COLO668 (cell line): ENCODE measurements around the gene HOXB2.

Source experiments
- DNase-seq: peaks from one replicate; lab custom pipeline; 2025; ENCODE audit not compliant: unreplicated experiment; lab: John Stamatoyannopoulos, UW

The HOXB2 gene

GRCh38 chr17:48566717-48567116, 21.8 kb upstream of the HOXB2 start:
- DNase-seq = no peak

GRCh38 chr17:48565925-48566710, 21.2 kb upstream of the HOXB2 start:
- DNase-seq = no peak

DNA sequence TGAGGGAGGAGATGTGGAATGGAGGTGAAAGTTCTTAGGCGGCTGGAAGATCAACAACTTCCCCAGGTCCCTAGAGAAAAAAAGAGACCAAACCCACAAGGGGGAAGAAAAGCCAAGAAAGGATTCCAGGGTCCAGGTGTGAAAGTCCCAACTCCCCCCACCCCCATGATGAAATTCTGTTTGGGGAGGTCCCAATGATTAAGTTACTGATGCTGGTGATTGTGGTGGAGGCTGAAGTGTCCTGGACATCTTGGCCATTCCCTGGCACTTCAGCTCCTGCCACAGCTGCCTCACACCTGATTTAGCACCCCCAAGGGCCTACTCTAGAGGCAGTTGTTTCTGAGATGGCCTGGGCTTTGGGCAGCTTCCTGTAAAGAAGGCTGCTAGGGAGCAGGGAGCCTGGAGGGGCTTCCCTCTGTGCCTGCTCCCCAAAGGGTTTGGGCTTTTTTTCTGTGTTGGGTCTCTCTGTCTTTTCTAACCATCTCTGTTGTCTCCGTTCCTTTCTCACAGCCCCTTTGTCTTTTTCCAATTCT, 20.2 kb upstream of the HOXB2 start:
- DNase-seq = no peak

DNA sequence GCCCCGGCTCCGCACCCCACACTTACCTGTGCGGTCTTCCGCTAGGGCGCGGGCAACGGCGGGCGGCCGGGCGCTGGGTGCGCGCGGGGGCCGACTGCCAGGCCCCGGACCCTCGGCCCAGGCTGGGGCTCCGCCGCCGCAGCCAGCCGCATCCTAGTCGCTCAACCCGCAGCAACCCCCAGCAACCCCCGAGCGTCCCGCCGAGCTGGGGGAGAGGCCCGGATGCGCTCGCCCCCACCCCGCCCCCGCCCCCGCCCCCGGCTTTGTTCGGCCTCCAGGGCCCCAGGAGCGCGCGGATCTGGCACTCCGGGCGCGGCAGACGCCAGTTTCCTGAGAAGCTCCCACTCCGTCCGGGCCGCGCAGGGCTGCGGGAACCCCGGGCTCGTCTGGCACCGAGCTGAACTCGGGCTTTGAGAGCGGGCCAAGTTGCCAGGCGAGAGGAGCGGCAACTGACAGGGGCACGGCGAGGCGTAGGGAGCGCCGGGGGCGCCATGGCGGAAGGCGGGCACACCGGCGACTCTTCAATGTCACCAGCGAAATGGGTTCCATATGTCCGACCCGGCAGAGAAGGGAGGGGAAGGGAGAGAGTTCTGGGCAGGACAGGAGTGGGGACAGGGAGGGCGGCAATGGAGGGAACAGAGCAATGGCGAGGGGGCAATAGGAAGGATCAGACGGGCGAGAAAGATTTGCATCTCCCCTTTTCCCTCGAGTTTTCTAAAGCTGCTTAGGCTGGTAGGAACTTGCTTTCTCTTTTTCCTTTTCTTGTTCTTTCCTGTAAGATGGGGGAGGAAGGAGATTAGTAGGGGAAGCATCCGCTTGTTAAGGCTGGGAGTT, 19.5 kb upstream of the HOXB2 start:
- DNase-seq = no peak

DNA sequence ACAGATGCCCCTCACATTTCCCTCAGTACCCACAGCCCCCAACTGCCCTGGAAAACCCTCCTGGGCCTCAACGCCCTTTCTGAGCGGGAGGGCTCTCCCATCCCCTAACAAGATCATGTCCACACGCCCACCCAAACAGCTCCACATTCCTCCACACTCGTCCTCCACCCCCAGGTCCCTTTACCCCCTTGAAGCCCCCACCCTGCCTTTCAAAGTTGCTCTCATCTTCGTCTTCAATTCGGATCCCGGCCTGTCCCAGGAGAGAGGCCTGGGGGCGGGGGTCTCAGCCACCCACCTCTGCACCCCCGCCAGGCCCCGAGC, 18.9 kb upstream of the HOXB2 start:
- DNase-seq = no peak

GRCh38 chr17:48563385-48563838, 18.5 kb upstream of the HOXB2 start:
- DNase-seq = no peak

GRCh38 chr17:48562934-48563333, 18.0 kb upstream of the HOXB2 start:
- no peak for DNase-seq

DNA sequence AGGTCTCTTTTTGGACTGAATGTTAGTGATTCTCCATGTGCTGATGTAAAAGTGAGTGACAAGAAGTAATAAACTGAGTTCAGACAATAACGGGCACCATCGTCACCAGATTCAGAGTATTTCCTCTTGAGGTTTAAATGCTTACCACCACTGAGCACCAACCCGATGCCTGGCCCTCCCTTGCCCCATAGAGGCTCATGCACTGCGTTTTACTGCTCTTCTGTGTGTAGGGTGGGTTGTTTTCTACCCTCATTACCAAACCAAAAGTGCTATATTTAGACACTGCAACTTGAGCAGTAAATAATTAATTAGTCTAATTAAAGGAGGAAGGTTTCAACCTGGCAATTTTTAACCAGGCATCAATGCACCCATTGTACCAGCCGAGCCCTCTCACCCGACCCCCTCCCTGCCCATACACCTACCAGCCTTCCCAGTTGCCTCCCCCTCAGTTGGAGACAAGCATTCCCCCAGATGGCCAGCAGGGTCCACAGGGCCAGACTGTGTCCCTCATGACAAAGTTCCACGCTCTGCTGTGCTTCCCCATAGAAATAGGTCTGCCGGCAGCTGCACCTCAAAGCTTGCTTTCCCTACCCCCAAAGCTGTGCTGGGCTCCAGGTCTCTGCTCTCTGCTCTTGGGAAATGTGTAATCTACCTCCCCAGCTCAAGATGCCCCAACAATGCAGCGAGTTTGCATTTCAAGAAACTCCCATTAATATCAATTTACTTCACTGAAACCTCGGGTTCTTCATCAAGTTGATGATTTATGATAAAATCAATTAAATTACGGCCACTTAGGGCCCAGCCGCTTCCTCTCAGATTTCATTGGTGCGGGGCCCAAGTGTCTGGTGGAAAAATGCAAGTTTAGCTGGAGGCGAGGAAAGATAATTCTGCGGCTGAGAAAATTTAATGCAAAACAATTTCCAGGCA, 17.2 kb upstream of the HOXB2 start:
- DNase-seq = peak; percentile 11

DNA sequence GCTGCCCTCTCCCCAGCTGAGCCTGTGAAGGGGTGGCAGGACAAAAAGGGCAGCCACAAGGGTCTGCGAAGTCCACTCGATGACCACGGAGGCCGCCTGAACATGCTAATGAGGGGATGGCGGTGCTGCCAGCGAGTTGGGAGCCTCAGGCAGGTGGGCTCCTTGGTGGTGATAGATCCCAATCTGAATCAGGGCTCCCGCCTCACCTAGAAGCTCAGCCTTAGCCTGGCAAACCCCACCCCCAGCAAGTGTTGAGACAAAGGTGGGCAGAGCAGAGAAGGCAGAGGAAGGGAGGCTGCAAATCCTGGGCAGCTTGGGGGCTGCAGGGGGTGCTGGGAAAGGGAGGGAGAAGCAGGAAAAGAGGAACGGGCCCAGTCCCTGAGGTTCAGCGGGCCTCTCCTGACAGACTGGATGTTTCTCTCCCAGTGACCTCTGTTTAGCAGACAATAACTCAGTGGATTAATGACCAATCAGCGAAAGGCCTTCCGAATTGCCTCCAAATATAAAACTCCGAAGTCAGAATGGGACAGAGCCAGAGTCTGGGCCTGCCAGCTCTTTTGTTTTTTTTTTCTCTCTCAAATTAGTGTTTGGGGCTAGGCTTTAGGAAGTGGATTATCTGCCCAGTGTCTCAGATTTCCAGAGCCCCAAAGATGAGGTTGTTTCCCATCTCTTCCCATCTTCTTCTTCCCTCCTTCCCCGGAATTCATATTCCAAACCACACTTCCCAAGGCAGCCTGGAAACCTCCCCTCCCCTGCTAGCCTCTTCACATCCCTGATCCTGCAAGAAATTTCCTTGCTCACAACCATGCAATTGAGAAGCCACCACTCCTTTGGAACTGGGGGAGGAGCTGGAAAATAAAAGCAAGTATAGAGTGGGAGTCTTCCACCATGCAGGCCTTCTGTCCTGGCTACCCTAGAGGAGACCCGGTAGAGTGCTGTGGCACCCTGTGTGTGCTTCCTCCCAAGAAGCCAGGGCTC, 15.2 kb upstream of the HOXB2 start:
- no peak for DNase-seq

DNA sequence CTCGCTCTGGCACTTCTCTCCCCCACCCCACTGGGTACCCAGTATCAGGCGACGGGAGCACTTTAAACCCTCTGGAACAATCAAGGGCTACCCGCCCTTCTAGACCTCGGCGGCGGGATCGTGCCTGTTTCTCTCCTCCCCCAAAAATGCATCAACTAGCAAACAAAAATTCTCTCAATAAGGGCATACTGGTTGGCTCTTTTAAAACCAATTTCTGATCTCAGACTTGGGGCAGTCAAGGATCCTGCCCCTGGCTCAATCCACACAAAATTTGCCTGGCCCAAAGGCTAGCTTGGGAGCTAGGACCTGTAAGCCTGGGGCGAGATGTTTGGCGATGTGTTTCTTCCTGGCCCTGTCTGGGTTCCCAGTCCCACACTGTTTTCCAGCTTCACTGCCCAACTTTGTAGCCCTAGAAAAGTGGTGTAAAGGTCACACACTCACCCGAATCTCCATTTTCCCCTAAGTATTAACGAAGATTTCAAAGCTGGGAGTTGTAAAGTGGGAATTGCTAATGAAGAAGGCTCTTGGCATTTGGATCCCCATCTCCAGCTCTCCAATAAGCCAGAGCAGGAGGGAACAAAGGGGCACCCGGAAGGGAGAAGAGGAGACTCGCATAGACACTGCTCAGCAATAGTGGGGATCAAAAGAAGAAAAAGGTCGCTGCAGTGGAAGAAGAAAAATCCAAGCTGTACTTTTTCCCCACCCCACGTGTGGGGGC, 14.4 kb upstream of the HOXB2 start:
- no peak for DNase-seq

DNA sequence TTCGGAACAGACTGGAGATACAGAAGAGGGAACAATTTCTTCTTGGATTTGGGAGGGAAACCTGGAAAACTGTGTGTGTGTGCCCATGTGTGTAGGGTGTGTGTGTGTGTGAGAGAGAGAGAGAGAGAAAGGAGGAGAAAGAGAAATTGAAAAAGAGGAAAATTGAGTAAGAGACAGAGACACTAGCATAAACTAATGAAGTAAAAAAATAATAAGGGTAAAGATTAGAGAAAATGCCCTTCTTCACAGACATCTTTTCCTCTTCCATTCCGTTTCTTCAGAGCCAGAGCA, 13.9 kb upstream of the HOXB2 start:
- DNase-seq = no peak

DNA sequence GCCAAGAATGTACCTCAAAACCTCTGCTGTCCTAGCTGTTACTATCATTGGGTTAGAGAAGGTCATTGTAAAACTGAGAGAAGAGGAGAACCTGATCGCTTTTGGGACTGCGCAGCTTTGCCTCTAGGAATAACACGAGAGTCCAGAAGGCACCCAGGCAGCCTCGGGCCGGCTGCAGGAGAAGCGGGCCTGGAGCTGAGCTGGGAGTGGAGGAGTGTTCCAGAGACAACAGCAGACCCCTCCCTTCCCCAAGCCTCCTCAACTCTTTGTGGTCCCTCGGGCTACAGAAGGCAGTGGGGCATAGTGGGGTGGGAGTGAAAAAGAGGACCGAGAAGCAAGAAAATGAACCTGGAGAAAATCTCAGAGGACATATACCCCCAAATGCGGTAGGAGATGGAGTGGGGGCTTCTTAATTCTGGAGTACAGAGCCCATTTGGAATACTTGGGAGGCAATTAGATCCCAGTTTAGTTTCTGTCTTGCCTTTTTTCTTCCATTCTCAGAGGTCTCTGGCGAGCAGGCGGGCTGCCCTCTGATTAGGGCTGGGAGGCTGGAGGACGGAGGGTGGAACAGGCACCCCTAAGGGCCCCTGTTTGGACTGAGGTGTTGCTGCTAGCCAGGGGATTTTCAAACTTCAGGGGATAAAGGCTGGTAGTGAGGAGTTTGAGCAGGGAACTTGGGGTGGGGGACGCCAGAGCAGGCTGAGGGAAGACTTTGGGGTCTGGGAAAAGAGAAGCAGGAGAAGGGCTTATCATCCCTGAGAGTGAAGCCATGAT, 13.3 kb upstream of the HOXB2 start:
- DNase-seq = no peak

DNA sequence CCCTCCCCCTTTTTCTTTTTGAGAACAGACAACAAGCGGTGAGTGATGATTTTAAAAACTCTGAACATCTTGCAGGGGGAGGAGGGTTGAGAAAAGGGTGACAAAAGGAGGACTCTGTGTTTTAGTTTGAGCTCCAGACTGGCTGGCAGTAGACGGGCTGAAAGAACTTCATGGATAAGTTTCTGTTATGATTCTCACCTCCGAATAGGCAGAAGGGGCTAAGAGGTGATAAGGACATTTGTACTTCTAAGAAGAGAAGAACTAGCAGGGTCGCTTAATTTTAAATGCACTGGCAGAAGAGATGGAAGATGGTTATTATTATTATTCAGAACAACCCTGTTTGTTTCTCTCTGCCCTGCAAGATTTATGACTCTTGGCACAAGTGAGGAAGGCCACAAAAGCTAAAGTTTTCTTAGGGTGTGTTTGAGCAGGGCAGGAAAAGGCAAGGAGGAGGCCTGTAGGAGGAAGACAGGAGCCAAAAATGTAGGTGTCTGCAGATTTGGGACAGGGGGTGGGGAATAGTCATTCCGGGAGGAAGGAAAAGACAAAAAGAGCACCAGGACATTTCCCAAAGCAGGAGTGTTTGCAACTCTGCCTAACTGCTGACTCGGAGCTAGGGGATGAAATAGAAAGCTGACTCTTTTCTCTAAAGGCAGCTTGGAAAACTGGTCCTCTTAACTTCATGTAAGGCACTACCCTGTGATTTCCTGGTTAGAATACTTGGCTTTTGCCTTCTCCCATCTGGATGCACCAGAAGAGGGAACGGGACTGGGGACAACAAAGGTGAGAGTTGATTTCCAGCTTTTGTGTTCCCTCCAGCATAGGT, 11.9 kb upstream of the HOXB2 start:
- no peak for DNase-seq

DNA sequence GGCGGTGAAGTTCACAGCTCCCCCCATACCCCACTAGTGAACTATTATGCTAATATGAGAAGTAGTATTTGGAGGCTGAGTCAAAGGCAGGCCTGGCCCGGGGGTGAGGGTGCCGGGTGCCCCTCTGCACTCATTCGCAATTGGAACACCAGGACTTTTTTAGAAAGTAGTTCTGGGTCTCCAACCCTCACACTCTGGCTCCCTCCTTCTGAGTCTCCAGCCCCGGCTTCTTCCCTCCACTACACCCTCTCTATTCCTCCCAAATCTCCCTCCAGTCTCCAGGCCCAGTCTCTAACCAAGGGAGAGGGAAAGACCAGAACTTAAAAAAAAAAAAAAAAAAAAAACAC, 11.3 kb upstream of the HOXB2 start:
- no peak for DNase-seq

- peak; percentile 52 for DNase-seq
Observed at GRCh38 chr17:48555258-48556228, 10.6 kb upstream of the HOXB2 start.

DNA sequence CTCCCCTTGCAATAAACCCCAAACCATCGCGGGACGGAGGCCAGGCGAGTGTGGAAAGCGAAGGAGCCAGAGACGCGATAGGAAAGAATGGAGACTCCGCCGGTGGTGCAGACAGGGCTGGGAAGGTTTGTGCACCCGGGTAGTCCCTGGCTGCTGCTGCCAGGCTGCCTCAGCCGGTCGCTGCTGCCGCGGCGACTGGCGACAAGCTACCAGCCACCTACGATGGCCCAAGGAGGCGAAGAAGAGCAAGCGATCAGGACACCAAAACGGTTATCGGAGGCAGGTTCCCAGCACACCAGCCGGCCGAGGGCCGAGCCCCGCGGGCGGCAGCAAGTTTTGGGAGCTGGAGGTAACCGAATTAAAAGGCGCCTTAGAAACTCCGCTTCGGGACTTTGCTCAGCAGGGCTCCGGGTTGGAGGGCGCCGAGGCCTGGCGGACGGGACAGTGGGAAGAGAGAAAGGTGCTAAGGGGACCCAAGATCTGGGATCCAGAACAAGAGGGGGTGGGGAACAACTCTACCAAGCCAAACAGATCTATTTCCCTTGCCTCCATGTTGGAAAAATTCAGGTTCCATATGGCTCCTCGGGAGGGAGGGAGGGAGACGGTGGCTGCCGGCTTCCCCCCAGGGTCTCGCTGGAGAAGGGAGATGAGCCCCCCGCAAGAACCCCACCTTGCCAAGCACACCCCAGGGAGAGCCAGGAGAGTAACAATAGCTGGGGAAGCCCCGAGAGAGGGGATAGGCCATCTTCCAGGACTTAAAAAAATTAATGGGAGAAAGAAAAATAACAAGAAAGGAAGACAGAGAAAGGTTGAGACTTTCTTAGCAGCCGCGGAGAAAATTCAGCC, 9.7 kb upstream of the HOXB2 start:
- peak; percentile 27 for DNase-seq
